H54 (cell line): ENCODE results near the gene BBS1.

ENCODE experiments used
- DNase-seq: peaks from one replicate; pipeline ENCODE4 v3.0.0; 2011; ENCODE audit warnings: low spot score, mixed read lengths; ENCODE audit not compliant: insufficient read length
- FAIRE-seq: peaks from 3 replicates; lab custom pipeline; 2011; peaks lifted over from hg19 to GRCh38; lab: Jason Lieb, UNC
- POLR2A ChIP-seq: IDR thresholded peaks from 2 replicates; pipeline ENCODE4 v1.6.1; 2011; ENCODE audit warnings: low read depth, mild to moderate bottlenecking, low read length

BBS1 gene

GRCh38 chr11:66559142-66559865, 48.9 kb downstream of the BBS1 start:
- DNase-seq: no peak
- FAIRE-seq: no peak
- no peak for TF ChIP-seq POLR2A

- DNase-seq: no peak
- no peak for FAIRE-seq
These were observed 49.6 kb downstream of the BBS1 start for GRCh38 chr11:66559866-66560676.

GRCh38 chr11:66561178-66561974, 50.9 kb downstream of the BBS1 start:
- DNase-seq (no peak), FAIRE-seq (no peak)
- no peak for TF ChIP-seq POLR2A

More at GRCh38 chr11:66559866-66560676, 49.6 kb downstream of the BBS1 start:
- TF ChIP-seq POLR2A: no peak

GRCh38 chr11:66561975-66562248, 51.5 kb downstream of the BBS1 start:
- FAIRE-seq: no peak

GRCh38 chr11:66562275-66562674, 51.8 kb downstream of the BBS1 start:
- no peak for FAIRE-seq
- no peak for TF ChIP-seq POLR2A
- DNase-seq: no peak

More at GRCh38 chr11:66561975-66562248, 51.5 kb downstream of the BBS1 start:
- no peak for DNase-seq
- TF ChIP-seq POLR2A: no peak

- TF ChIP-seq POLR2A: no peak
- FAIRE-seq (no peak), DNase-seq (no peak)
These were observed 52.6 kb downstream of the BBS1 start for GRCh38 chr11:66562907-66563583.

- FAIRE-seq (no peak), DNase-seq (no peak)
- TF ChIP-seq POLR2A: no peak
These were observed 53.4 kb downstream of the BBS1 start for GRCh38 chr11:66563832-66564231.

GRCh38 chr11:66564538-66564937, 54.1 kb downstream of the BBS1 start:
- FAIRE-seq: no peak
- DNase-seq: no peak
- TF ChIP-seq POLR2A: no peak

- FAIRE-seq (no peak), DNase-seq (no peak)
- TF ChIP-seq POLR2A: no peak
These were observed 54.5 kb downstream of the BBS1 start for GRCh38 chr11:66564984-66565383.

- FAIRE-seq: no peak
- TF ChIP-seq POLR2A: no peak
- no peak for DNase-seq
These were observed 55.8 kb downstream of the BBS1 start for GRCh38 chr11:66566221-66566620.

GRCh38 chr11:66567787-66568123, 57.3 kb downstream of the BBS1 start:
- TF ChIP-seq POLR2A: no peak
- no peak for FAIRE-seq
- DNase-seq: no peak

GRCh38 chr11:66568124-66568916, 57.9 kb downstream of the BBS1 start, which contains the start of gene CTSF:
Gene CTSF, minus strand, starts transcription at chr11:66568606. Its CDS starts 120 bp downstream, at chr11:66568486.
- DNase-seq: peak; percentile 76
- no peak for FAIRE-seq
- peak; percentile 43; the same call in 1 of the 2 replicates for TF ChIP-seq POLR2A

GRCh38 chr11:66569076-66569475, 58.6 kb downstream of the BBS1 start:
- no peak for DNase-seq
- FAIRE-seq: no peak
- no peak for TF ChIP-seq POLR2A
